ENCODE data around the gene ISLR2.

ISLR2 gene

DNA sequence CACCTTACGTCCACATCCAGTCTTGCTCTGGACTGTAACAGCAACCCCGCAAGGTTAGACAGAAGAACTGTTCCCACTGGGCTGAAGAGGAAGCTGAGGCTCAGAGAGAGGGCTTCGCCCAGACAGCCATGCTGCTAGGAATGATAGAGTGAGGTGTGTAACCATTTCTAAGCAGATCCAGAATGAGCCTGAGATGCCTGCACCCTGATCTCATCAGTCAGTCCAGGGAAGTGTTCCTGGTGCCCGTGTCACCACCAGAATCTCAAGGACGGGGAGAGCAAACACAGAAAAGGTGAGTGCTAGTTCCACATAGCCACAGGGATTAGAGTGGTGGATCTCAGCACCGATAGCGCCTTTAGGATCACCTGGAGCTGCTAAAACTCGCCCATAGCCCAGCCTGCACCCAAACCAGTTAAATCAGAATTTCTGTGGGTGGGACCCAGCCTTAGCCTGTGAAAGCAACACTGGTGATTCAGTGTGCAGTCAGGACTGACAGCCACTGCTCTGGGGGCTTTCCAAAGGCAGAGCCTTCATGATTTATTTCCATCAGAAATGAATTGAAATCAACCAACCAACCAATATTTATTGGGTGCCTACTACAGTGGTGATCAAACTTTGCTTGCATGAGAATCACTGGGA, 55.4 kb downstream of the ISLR2 start:
- Histone ChIP-seq H3K4me3 (ENCODE audit: low read depth in 1 of 2, low read length in 2 of 2) (no peak overlapping the region), H3K27me3 (ENCODE audit: low read depth, low read length) (no peaks in the 10 kb centered on the region), H3K9me3 (ENCODE audit: control insufficient read depth in 1 of 2, low read length in 2 of 2) (no peaks in the 10 kb centered on the region), H3K36me3 (ENCODE audit: control insufficient read depth in 1 of 2, insufficient read depth in 2 of 2, low read length in 2 of 2) (no peaks in the 10 kb centered on the region), H3K4me1 (ENCODE audit: control insufficient read depth in 1 of 2, insufficient read depth in 2 of 2, low read length in 2 of 2) (no peaks in the 10 kb centered on the region), H3K27ac (ENCODE audit: low read length) (no peak overlapping the region)

Measured in muscle layer of duodenum (tissue), 2 donors.